IMR-90 (cell line): ENCODE data around the gene MTURN. TPM values are rescaled to one million over a fixed set of nuclear protein-coding genes. Genes with fewer than 3 reads are reported as not detected.

Experiments
- ATAC-seq: fragments of 200-7000 bp; cut with Tn5 transposase; 2 replicates; pipeline ENCODE4 v1.9.1; 2020; ENCODE audit warnings: low read depth, mild to moderate bottlenecking, moderate library complexity
- BruUV-seq: library from RNA; stranded (reverse); fragments of 400-500 nt; replicated peaks from 2 replicates; lab custom pipeline; 2021; lab: Mats Ljungman, UMichigan
- CTCF ChIA-PET: fragments of 300-600 bp; formaldehyde crosslinking; extraction: SDS; loops from one replicate; lab custom pipeline; 2021; ENCODE audit warnings: antibody characterized with exemption; lab: Yijun Ruan, JAX
- POLR2A ChIA-PET: fragments of 300-600 bp; sonication (Branson Sonifier 250); formaldehyde crosslinking; loops from one replicate; lab custom pipeline; 2022; ENCODE audit warnings: antibody characterized with exemption; ENCODE audit not compliant: unreplicated experiment; lab: Charles Lee
- DNase-seq: peaks from one replicate; pipeline ENCODE4 v3.0.0; 2013
- H2AFZ ChIP-seq: replicated peaks from 2 replicates; pipeline ENCODE3; 2013; ENCODE audit warnings: low read length, mild to moderate bottlenecking; ENCODE audit not compliant: poor library complexity
- H2AK5ac ChIP-seq: 2 replicates; pipeline ENCODE4 v1.6.1; 2013; ENCODE audit warnings: low read depth, low read length, inconsistent platforms
- H2AK9ac ChIP-seq: replicated peaks from 2 replicates; pipeline ENCODE3; 2013; ENCODE audit warnings: mild to moderate bottlenecking, low read depth, low read length, moderate library complexity; ENCODE audit not compliant: poor library complexity
- H2BK120ac ChIP-seq: 2 replicates; pipeline ENCODE4 v1.6.1; 2013; ENCODE audit warnings: low read depth, low read length, inconsistent platforms
- H2BK15ac ChIP-seq: 3 replicates; pipeline ENCODE4 v1.6.1; 2013; ENCODE audit warnings: low read depth, low read length, inconsistent platforms
- H2BK20ac ChIP-seq: 2 replicates; pipeline ENCODE4 v1.6.1; 2013; ENCODE audit warnings: low read depth, mild to moderate bottlenecking, inconsistent platforms, low read length, moderate library complexity
- H2BK5ac ChIP-seq: 2 replicates; pipeline ENCODE4 v1.6.1; 2013; ENCODE audit warnings: mild to moderate bottlenecking, low read depth, low read length, inconsistent platforms; ENCODE audit not compliant: poor library complexity, severe bottlenecking
- H3K14ac ChIP-seq: replicated peaks from 2 replicates; pipeline ENCODE4 v1.6.1; 2013; ENCODE audit warnings: low read depth, low read length, inconsistent platforms
- H3K18ac ChIP-seq: 2 replicates; pipeline ENCODE4 v1.6.1; 2013; ENCODE audit warnings: low read depth, low read length, control low read depth
- H3K23ac ChIP-seq: 2 replicates; pipeline ENCODE4 v1.6.1; 2013; ENCODE audit warnings: low read depth, low read length, inconsistent platforms
- H3K27ac ChIP-seq: 2 replicates; pipeline ENCODE4 v1.5.1; 2013; ENCODE audit warnings: mild to moderate bottlenecking, control low read depth, low read length; ENCODE audit not compliant: insufficient read depth
- H3K27me3 ChIP-seq: 2 replicates; pipeline ENCODE4 v1.6.1; 2013; ENCODE audit warnings: low read length; ENCODE audit not compliant: control insufficient read depth, insufficient read depth
- H3K36me3 ChIP-seq: 2 replicates; pipeline ENCODE4 v1.6.1; 2013; ENCODE audit warnings: low read length, mixed read lengths; ENCODE audit not compliant: control insufficient read depth, insufficient read depth
- H3K4ac ChIP-seq: 2 replicates; pipeline ENCODE4 v1.6.1; 2013; ENCODE audit warnings: low read depth, low read length, inconsistent platforms
- H3K4me1 ChIP-seq: 2 replicates; pipeline ENCODE4 v1.6.1; 2013; ENCODE audit warnings: low read length, mixed read lengths; ENCODE audit not compliant: control insufficient read depth, insufficient read depth
- H3K4me2 ChIP-seq: 2 replicates; pipeline ENCODE4 v1.6.1; 2013; ENCODE audit warnings: low read depth, mild to moderate bottlenecking, control low read depth, low read length, moderate library complexity
- H3K4me3 ChIP-seq: 2 replicates; pipeline ENCODE4 v1.5.1; 2013; ENCODE audit warnings: low read depth, mild to moderate bottlenecking, control low read depth, low read length, moderate library complexity; ENCODE audit not compliant: insufficient read depth
- H3K56ac ChIP-seq: 2 replicates; pipeline ENCODE4 v1.6.1; 2013; ENCODE audit warnings: low read length, inconsistent platforms; ENCODE audit not compliant: insufficient read depth; ENCODE audit errors: extremely low read depth
- H3K79me1 ChIP-seq, 2 experiments: 2 replicates each; pipeline ENCODE4 v1.6.1; 2013; ENCODE audit warnings: low read length in 2 of 2, inconsistent platforms in 1 of 2, low read depth in 1 of 2
- H3K9ac ChIP-seq: 2 replicates; pipeline ENCODE4 v1.6.1; 2013; ENCODE audit warnings: low read depth, low read length, control low read depth
- H3K9me1 ChIP-seq: 2 replicates; pipeline ENCODE4 v1.6.1; 2013; ENCODE audit warnings: low read length, inconsistent platforms; ENCODE audit not compliant: insufficient read depth
- H3K9me3 ChIP-seq: 2 replicates; pipeline ENCODE4 v1.6.1; 2013; ENCODE audit warnings: low read length; ENCODE audit not compliant: control insufficient read depth, insufficient read depth
- H4K20me1 ChIP-seq: 2 replicates; pipeline ENCODE4 v1.6.1; 2013; ENCODE audit warnings: low read length, inconsistent platforms; ENCODE audit not compliant: insufficient read depth
- H4K5ac ChIP-seq: 2 replicates; pipeline ENCODE4 v1.6.1; 2013; ENCODE audit warnings: mild to moderate bottlenecking, low read depth, low read length, control low read depth
- H4K8ac ChIP-seq, 2 experiments: 2 replicates each; pipeline ENCODE4 v1.6.1; 2013; ENCODE audit warnings: low read depth in 2 of 2, low read length in 2 of 2, control low read depth in 1 of 2, inconsistent platforms in 1 of 2
- H4K91ac ChIP-seq: 2 replicates; pipeline ENCODE4 v1.6.1; 2013; ENCODE audit warnings: low read depth, low read length, inconsistent platforms; ENCODE audit not compliant: insufficient read depth
- BHLHE40 ChIP-seq: fragments of 150-350 bp; IDR thresholded peaks from 2 replicates; pipeline ENCODE4 v1.6.1; 2016; ENCODE audit warnings: mild to moderate bottlenecking, low read depth, low read length
- CEBPB ChIP-seq: IDR thresholded peaks from 2 replicates; pipeline ENCODE4 v1.6.1; 2012; ENCODE audit warnings: low read depth, low read length, improper control_type of control experiment
- CHD1 ChIP-seq: IDR thresholded peaks from 2 replicates; pipeline ENCODE4 v1.6.1; 2012; ENCODE audit warnings: low read depth, low read length, improper control_type of control experiment
- FOS ChIP-seq: fragments of 150-350 bp; IDR thresholded peaks from 2 replicates; pipeline ENCODE4 v1.6.1; 2016; ENCODE audit warnings: low read depth, low read length
- MAFK ChIP-seq: IDR thresholded peaks from 2 replicates; pipeline ENCODE4 v1.6.1; 2012; ENCODE audit warnings: low read depth, low read length, improper control_type of control experiment
- MAZ ChIP-seq: IDR thresholded peaks from 2 replicates; pipeline ENCODE4 v1.6.1; 2012; ENCODE audit warnings: low read depth, mild to moderate bottlenecking, low read length, improper control_type of control experiment, moderate library complexity, borderline replicate concordance
- MXI1 ChIP-seq: IDR thresholded peaks from 2 replicates; pipeline ENCODE4 v1.6.1; 2012; ENCODE audit warnings: low read depth, mild to moderate bottlenecking, low read length, moderate library complexity, borderline replicate concordance
- NFE2L2 ChIP-seq: fragments of 150-350 bp; IDR thresholded peaks from 2 replicates; pipeline ENCODE4 v1.6.1; 2016; ENCODE audit warnings: low read depth, mild to moderate bottlenecking, low read length
- POLR2A ChIP-seq: IDR thresholded peaks from 2 replicates; pipeline ENCODE4 v1.6.1; 2012; ENCODE audit warnings: mild to moderate bottlenecking, low read depth, low read length
- RAD21 ChIP-seq: IDR thresholded peaks from 2 replicates; pipeline ENCODE4 v1.6.1; 2012; ENCODE audit warnings: low read length, improper control_type of control experiment
- RCOR1 ChIP-seq: IDR thresholded peaks from 2 replicates; pipeline ENCODE4 v1.6.1; 2012; ENCODE audit warnings: mild to moderate bottlenecking, low read length, improper control_type of control experiment; ENCODE audit not compliant: insufficient replicate concordance
- RFX5 ChIP-seq: IDR thresholded peaks from 2 replicates; pipeline ENCODE4 v1.8.0; 2012; ENCODE audit warnings: low read depth, mild to moderate bottlenecking, low read length, moderate library complexity
- SMC3 ChIP-seq: fragments of 150-350 bp; IDR thresholded peaks from 2 replicates; pipeline ENCODE4 v1.6.1; 2016; ENCODE audit warnings: low read depth, mild to moderate bottlenecking, antibody characterized with exemption, low read length, moderate library complexity
- WGBS, 2 experiments: methylation state at CpG; one replicate each; pipeline versions ENCODE4 v1.1.5 to v1.1.7; 2013; ENCODE audit warnings: missing lambda C conversion rate in 2 of 2; ENCODE audit not compliant: insufficient read length in 1 of 2; ENCODE audit errors: extremely low coverage in 2 of 2; 5-methylcytosine and 5-hydroxymethylcytosine counted together
- dilution Hi-C: fragments of 300-500 bp; cut with HindIII; formaldehyde crosslinking; loops from one replicate; pipeline ENCODE4 v1.14.3; 2018; ENCODE audit warnings: low sequenced_read_pairs; ENCODE audit not compliant: unreplicated experiment
- in situ Hi-C: fragments of 300-500 bp; cut with MboI; formaldehyde crosslinking; loops from 3 replicates; pipeline ENCODE4 v1.14.3; 2019; ENCODE audit warnings: low sequenced_read_pairs, inconsistent platforms, mixed read lengths
- intact Hi-C: fragments of 100-400 bp; cut with micrococcal nuclease; formaldehyde crosslinking; loops from 2 replicates; pipeline ENCODE4 v1.10.0; 2022
- polyA plus RNA-seq, 3 experiments: library from polyadenylated mRNA; depleted of rRNA; stranded (reverse); fragments of >200 nt; gene quantifications; 2 replicates each; pipeline ENCODE4 v1.2.3, GENCODE V29; 2012; ENCODE audit warnings: low replicate concordance in 1 of 3
- total RNA-seq: library from RNA; depleted of rRNA; stranded (reverse); fragments of >200 nt; gene quantifications from 2 replicates; pipeline ENCODE4 v1.2.3, GENCODE V29; 2012
- TF ChIP-seq, protein P1 (sequence below): conservative IDR thresholded peaks from 2 replicates; pipeline ENCODE4 v1.5.1; 2012; ENCODE audit warnings: mild to moderate bottlenecking, low read depth, low read length, improper control_type of control experiment
- TF ChIP-seq, protein P2 (sequence below): fragments of 150-350 bp; IDR thresholded peaks from 2 replicates; pipeline ENCODE4 v1.6.1; 2016; ENCODE audit warnings: low read depth, mild to moderate bottlenecking, low read length, moderate library complexity, borderline replicate concordance
- TF ChIP-seq, protein P3 (sequence below): fragments of 150-350 bp; IDR thresholded peaks from 2 replicates; pipeline ENCODE4 v1.6.1; 2017; ENCODE audit warnings: mild to moderate bottlenecking, antibody characterized with exemption, low read length, low read depth

MTURN gene
- total and polyA plus RNA-seq, 2 of the 4 experiments (the other 2 are of a cell fraction) = 2.8 to 5.6 TPM

DNA sequence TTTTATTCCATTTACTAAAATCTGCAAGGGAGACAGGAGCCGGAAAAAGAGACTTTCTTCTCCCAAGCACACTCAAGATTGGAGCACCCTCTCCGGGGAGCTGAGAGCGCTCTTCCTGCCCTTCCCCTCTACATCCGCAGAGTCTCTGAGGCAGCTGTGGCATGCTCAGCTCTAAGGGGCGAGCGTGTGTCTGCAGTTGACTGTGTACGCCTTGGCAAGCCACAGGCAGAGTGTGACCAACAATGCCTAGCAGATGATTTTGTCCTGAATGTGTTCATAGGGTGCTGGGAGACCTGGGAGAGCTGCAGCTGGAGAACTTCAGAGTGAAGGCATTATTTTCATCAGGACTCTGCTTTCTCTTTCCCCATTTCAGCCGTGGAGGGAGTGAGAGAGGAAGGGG lies 20.7 kb downstream of the MTURN start:
- Histone ChIP-seq H4K8ac (no peak overlapping the region), H2AK5ac (no peak overlapping the region), H3K4me2 (no peak overlapping the region), H4K20me1 (no peaks in the 10 kb centered on the region), H3K56ac (no peak overlapping the region), H3K18ac (no peak overlapping the region), H3K4me3 (no peak overlapping the region), H3K14ac (no peak overlapping the region), H3K9ac (no peak overlapping the region), H3K36me3 (peaks cover 3% of the 10 kb centered on the region), H3K79me1 (no peaks in the 10 kb centered on the region), H2BK15ac (no peak overlapping the region), H4K5ac (no peak overlapping the region), H2AFZ (no peak overlapping the region), H3K9me1 (peaks cover 5% of the 10 kb centered on the region; the same call in 1 of the 2 replicates), H2BK20ac (no peak overlapping the region), H4K91ac (no peak overlapping the region), H2BK120ac (no peak overlapping the region), H3K9me3 (no peaks in the 10 kb centered on the region), H2AK9ac (no peak overlapping the region), H3K27ac (no peak overlapping the region), H3K4ac (no peak overlapping the region), H3K27me3 (no peaks in the 10 kb centered on the region), H2BK5ac (no peak overlapping the region), H3K23ac (no peak overlapping the region), H3K4me1 (no peaks in the 10 kb centered on the region)
- dilution Hi-C loops = no loop called here
- in situ Hi-C loops = no loop called here
- no CpG with 5 or more reads among the region's 8 CpGs for WGBS, 2 experiments
- CTCF ChIA-PET = no interaction called here
- BruUV-seq = no TSS peak
- intact Hi-C loops = no loop called here
- ATAC-seq = no peak
- TF ChIP-seq MXI1 (no peak), RAD21 (no peak), SMC3 (no peak), MAZ (no peak), NFE2L2 (no peak), RFX5 (no peak), CEBPB (no peak), BHLHE40 (no peak), CHD1 (no peak), MAFK (no peak), FOS (no peak), POLR2A (no peak), RCOR1 (no peak)
- TF ChIP-seq, protein P1, sequence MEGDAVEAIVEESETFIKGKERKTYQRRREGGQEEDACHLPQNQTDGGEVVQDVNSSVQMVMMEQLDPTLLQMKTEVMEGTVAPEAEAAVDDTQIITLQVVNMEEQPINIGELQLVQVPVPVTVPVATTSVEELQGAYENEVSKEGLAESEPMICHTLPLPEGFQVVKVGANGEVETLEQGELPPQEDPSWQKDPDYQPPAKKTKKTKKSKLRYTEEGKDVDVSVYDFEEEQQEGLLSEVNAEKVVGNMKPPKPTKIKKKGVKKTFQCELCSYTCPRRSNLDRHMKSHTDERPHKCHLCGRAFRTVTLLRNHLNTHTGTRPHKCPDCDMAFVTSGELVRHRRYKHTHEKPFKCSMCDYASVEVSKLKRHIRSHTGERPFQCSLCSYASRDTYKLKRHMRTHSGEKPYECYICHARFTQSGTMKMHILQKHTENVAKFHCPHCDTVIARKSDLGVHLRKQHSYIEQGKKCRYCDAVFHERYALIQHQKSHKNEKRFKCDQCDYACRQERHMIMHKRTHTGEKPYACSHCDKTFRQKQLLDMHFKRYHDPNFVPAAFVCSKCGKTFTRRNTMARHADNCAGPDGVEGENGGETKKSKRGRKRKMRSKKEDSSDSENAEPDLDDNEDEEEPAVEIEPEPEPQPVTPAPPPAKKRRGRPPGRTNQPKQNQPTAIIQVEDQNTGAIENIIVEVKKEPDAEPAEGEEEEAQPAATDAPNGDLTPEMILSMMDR = no peak
- TF ChIP-seq, protein P2, sequence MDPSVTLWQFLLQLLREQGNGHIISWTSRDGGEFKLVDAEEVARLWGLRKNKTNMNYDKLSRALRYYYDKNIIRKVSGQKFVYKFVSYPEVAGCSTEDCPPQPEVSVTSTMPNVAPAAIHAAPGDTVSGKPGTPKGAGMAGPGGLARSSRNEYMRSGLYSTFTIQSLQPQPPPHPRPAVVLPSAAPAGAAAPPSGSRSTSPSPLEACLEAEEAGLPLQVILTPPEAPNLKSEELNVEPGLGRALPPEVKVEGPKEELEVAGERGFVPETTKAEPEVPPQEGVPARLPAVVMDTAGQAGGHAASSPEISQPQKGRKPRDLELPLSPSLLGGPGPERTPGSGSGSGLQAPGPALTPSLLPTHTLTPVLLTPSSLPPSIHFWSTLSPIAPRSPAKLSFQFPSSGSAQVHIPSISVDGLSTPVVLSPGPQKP = no peak
- TF ChIP-seq, protein P3, sequence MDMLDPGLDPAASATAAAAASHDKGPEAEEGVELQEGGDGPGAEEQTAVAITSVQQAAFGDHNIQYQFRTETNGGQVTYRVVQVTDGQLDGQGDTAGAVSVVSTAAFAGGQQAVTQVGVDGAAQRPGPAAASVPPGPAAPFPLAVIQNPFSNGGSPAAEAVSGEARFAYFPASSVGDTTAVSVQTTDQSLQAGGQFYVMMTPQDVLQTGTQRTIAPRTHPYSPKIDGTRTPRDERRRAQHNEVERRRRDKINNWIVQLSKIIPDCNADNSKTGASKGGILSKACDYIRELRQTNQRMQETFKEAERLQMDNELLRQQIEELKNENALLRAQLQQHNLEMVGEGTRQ = no peak
- POLR2A ChIA-PET = no interaction called here
- no peak for DNase-seq
